ENCODE results near the gene ROR1.

- TF ChIP-seq CTCF (IDR thresholded peaks at IDR 0.05) (no peak), POLR2A (IDR thresholded peaks at IDR 0.05) (no peak)
Observed at GRCh38 chr1:63770381-63770780, 3.4 kb upstream of the ROR1 start.

Measured in testis (tissue), 2 donors.